ENCODE measurements around the gene SLC44A5.
"Not testable (repeated sequence)": the region's sequence is repeated elsewhere in the genome, so short reads cannot be mapped to it uniquely, and the experiment has no call there.

SLC44A5 gene

DNA sequence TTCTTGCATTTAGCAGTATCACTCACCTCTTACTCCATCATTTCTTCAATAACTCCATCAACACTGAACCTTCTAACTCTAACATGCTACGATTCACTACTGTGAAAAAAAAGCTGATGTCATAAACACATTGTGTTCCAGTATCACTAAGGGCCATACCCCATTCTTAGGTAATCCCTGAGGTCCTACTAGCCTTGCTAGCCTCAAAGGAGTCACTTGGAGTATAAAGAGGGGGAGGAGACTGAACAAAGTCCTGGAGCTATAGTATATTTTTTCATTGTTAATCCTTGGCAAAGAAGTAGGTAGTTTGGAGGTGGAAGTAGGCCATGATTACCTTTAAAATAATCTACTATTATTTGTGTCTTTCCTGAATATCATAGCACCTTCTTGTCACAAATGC is at the start of gene SLC44A5:
Gene SLC44A5, minus strand, starts transcription at position 101 of the 400 bp plus-strand sequence. CDS start 69,667 bp downstream, outside the sequence.
- DNase-seq = no peak

DNA sequence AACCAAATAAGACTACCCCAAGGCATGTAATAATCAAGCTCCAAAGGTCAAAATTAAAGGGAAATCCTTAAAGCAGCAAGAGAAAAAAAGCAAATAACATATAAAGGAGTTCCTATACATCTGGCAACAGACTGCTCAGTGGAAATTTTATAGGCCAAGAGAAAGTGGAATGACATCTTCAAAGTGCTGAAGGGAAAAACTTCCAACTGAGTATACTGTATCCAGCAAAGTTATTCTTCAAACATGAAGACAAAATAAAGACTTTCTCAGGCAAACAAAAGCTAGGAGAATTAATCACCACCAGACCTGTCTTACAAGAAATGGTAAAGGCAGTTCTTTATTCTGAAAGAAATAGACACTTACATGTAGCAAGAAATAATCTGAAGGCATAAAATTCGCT is 45.0 kb upstream of the SLC44A5 start:
- DNase-seq = no peak

DNA sequence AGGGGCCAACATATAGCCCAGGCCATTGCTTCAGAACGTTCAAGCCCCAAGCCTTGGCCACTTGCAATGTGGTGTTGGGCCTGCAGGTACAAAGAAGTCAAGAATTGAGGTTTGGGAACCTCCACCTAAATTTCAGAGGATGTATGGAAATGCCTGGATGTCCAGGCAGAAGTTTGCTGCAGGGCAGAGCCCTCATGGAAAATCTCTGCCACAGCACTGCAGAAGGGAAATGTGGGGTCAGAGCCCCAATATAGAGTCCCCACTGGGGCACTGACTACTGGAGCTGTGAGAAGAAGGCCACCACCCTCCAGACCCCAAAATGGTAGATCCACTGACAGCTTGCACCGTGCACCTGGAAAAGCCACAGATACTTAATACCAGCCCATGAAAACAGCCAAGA is 36.3 kb upstream of the SLC44A5 start:
- not testable (repeated sequence) for DNase-seq

DNA sequence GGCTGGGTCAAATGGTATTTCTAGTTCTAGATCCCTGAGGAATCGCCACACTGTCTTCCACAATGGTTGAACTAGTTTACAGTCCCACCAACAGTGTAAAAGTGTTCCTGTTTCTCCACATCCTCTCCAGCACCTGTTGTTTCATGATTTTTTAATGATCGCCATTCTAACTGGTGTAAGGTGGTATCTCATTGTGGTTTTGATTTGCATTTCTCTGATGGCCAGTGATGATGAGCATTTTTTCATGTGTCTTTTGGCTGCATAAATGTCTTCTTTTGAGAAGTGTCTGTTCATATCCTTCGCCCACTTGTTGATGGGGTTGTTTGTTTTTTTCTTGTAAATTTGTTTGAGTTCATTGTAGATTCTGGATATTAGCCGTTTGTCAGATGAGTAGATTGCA is 34.2 kb upstream of the SLC44A5 start:
- DNase-seq = not testable (repeated sequence)

DNA sequence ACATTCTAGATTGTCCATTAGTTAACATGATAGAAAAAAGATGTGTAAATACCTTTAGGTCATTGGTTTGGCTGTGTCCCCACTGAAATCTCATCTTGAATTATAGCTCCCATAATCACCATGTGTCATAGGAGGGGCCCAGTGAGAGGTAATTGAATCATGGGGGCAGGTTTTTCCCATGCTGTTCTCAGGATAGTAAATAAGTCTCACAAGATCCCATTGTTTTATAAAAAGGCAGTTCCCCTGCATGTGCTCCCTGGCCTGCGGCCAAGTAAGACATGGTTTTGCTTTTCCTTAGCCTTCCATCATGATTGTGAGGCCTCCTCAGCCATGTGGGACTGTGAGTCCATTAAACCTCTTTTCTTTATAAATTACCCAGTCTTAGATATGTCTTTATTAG is 32.5 kb upstream of the SLC44A5 start:
- DNase-seq = no peak

DNA sequence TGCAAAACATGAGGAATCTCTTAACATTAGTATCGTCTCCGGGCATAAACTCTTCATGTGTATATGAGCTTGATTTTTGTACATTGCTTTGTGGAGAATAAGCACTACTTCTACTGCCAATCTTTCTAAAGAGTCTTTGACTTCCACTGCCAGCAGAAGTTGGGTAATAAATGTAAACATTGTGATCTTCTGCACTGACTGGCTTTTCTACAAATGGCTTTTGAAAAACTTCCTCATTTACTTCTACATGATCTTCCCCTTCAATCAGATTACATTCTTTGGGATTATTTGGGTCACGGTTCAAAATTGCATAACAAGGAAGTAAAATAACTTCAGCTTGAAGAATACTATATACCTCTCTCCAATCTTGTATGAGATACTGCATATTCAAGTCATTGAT is 30.4 kb upstream of the SLC44A5 start:
- no peak for DNase-seq

DNA sequence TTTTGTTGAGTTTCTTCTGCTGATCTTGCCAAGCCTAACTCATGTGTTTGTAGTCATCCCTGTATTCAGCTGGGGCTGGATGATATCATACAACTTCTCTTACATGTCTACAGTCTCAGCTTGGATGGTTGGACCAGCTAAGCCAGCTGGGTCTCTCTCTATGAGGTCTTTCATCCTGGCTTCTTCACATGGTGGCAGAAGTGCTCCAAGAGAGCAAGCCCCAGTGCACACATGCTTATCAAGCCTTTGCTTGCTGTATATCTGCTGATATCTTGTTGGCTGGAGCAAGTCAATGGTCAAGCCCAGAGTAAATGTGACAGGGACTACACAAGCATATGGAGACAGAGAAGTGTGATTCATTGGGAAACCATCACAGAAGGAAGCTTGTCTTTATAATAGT is 29.2 kb upstream of the SLC44A5 start:
- DNase-seq = no peak

DNA sequence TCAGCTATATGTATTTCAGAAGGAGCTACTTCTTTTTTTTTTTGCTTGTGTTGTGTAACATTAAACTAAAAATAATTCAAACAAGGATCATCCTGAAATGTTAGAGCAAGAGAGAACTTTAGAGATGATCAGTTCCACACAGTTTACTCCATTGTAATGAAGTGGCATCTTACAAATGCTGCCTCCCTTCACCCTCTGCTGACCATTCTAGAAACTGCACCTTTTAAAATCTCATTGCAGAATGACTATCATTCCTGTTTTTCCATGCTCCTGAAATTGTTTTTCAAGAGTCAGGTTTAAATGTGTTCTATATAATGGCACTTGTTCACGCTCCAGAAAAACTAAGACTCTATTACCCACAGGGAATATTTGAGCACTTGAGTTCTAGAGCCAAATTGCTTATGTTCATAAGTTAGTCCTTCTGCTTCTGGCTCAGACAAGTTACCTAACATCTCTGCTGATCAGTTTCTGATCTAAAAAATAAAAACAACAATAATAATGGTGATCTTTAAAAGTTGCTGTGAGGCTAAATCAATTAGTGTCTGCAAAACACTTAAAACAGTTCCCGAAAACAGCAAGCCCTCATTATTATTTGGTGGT is 21.5 kb upstream of the SLC44A5 start:
- DNase-seq = no peak

DNA sequence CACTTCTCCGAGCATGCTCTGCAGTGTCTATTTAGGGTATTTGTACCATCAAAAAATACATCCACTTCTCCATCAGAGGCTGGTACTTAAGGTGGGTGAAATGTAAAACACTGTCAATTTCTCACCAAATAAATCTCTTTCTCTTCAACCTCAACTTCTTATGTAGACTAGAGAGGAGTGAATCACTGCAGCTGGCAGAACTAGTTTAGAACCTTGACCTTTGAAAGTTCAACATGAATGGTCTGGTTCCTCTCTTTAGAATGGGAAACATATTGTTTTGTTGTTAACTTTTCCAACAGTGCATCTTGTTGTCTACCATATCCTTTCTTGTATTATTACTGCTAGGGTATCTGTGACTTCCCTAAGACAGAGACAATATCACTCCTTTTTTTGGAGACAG is 20.1 kb upstream of the SLC44A5 start:
- DNase-seq = no peak

DNA sequence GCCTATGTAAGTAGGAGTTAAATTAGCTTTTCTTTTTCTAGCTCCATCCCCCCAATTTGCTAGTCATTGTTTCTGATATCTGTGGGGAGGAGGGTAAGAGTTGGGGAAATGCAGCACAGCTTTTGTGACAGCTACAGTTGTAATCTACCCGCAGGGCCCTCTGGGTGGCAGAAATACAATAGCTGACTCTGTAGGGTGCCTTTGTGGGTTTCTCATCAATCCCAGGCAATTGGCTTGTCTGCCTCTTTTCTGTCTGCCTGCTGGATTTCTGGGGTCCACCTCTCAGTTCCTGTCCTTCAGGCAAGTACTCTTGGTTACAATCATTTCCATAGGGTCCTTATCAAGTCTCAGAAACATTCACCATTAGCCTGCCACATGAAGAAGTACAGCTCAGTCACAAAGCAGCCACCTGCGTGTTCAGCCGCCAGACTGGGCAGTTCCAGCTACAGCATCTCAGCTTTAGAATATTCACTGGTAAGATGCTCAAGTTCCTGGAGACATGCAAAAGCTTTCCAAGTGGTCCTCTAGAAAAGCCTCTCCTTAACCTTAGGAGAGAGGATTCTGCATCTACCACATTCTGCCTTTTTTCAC is 19.2 kb upstream of the SLC44A5 start:
- DNase-seq = no peak

DNA sequence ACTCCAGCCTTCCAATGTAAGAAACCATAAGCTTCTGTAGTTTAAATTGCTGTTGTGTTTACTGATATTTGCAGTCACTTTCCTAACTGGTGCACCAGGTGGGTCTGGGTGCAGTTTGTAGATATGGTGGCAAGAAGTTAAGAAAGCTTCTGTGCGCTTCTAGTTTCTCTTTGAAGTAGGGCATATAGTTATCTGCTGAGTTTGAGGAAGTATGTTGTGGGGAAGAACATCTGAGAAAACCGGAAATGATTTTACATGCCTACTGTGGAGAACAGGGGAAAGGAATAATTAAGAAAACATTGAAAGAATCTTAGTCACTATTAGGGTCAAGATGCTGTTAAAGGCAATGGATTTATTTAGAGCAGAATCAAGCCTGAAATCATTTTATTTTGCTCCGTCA is 14.9 kb upstream of the SLC44A5 start:
- no peak for DNase-seq

DNA sequence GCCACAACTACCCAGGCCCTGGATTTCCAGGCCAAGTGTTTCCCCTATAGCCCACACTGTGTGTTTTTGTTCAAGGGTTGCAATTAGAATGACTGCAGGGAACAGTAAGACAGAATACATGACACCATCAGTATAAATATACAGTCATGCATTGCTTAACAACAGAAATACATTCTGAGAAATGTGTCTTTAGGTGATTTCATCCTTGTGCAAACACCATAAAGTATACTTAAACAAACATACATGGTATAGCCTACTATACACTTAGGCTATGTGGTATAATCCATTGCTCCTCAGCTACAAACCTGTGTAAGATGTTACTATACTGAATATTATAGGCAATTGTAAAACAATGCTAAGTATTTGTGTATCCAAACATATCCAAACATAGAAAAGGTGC is 7.5 kb upstream of the SLC44A5 start:
- DNase-seq = no peak

DNA sequence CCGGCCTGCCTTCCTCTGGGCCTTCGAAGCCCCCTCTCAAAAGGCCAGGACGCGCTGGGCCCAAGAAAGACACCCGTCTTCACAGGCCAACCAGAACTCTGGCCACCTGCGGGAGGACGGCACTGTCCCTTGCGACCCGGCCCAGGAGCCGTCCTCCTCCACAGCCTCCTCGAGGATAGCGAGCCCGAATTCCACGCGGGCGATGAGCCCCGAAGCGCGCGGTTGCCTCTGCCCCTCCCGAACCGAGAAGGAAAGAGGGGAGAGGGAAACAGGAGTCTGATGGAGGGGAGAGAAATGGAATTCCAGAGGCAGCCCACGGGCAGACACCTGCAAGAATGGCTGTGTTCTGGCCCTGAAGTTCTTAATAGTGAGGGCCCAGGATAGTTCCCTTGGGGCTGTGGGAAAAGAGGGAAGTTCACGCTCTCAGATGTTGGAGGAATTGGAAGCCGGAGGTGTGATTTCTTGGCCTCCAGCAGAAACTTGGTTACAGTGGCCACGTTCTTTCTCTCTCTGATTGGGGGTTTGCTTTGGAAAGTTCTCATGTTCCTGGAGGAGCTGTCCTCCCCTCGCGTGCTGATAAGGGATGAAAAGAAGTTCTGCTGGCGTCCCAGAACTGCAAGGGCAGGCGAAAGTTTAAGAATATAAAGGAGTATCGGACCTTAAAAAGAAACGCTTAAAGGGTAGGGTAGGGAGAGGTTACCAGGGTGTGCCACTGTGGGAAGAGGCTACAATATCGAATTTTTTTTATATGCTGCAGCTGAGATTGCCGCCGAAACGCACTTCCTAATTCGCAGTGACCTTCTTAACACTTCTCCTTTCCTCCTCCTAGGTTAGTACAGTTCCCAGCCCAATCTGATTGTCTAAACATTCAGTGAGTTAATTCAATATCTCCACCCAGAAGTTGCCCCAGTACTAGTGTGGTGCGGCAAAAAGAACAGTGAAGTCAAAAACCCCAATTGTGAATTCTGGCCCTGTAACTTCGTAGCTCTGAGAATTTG is 5.8 kb upstream of the SLC44A5 start:
- DNase-seq = no peak

DNA sequence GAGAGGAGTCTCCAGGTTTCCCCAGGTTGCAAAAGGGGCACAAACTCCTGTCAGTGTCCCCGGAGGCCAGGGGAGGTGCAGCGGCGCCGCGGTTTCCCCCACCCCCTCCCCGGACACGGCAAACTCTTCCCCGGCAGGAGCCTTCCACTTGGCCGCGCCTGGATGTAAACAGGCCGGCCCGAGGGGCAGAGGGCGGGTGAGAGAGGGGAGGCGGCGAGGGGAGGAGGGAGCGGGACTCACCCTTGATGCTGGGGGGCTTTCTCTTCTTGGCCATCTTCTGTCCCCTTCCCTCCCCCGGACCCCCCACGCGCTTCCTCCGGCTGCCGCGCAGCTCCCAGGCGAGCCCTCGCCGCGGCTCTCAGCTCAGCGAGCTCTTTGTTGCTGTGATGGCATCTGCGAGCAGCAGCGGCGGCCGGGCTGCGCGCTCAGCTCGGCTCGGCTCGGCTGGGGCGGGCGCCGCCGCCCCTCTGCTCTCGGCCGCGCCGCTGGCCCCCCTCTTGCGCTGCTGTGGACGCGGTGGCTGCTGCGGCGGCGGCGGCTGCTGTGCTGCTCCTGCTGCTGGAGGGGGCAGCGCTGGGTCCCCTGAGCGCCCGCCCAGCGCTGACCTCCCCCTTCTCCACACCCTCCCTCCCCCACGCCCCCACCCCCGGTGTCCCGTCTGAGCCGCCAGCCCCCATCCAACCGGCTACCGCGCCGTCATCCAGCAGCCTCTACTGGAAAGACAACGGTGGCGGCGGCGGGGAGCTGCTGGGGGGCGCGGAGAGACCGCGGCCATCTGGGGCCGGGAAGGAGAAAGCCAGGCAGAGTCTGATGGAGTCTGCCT is 4.9 kb upstream of the SLC44A5 start:
- no peak for DNase-seq

DNA sequence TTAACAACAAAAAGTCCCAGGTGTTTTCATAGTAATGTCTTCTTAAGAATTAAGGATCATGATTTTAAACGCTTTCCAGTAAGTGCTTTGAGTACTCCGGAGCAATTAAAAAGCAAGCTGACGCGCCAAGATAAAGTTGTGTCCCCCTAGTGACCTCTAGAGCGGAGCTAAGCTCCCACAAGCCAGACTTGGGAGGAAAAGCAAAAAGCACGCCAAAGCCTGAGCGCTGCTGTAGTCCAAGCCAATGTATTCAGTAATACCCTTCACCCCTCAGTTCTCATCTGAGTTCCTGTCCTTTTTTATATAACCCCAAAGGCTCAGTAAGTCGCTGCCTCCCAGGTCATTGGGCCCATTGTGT is 3.5 kb upstream of the SLC44A5 start:
- no peak for DNase-seq

DNA sequence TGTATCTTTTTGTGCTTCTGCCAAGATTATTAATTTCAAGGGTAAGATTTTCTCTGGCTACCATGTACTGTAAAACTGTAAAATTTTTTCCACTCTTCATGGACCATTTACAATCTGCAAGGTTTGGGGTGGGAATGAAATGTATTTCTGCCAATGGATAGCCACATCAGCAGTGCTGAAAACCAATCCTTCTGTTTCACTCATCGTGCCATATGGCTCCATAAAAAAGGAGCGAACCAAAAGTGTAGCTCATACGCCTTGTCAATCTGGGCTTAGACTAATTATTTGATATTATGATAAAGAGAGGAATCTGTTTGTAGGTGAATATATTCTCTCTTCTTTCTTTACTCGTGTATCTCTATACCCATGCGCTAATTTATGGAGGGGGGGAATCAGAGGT is 3.0 kb upstream of the SLC44A5 start:
- DNase-seq = no peak

DNA sequence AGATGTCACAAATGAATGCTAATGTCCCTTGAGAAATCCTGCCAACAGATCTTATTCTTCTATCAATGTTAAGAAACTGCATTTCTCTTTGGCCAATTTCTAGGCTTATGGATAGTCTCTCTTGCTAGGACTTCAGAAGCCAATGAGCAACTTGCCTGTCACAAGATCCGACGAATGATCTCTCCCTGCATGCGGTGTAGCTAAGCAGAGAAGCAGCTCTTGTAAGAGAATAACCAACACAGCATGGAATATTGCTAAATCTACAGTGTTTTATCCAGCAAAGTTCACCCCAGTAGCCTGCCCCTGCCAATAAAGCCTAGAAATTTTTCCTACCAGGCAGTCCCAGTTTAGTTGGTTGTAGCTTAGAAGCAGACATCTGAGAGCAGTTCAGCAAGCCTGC is 2.1 kb upstream of the SLC44A5 start:
- DNase-seq = no peak

DNA sequence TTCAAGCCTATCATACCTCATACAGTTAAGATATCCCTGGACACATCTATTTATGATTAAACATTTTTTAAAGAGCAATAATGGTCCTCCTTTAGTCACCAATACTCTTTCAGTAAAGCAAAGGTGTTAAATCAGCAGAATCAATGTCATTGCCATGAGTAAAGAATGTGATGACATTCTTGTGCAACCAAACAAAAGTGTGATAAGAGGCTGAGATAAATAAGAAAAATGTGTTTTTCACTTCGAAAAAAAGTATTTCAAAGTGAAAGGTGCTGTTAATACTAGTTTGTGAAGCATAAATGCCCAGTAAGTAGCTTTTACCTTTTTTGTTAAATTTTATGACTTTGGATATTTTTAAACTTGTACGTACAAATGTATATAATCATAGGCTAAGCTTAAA is 8.4 kb downstream of the SLC44A5 start:
- DNase-seq = no peak

DNA sequence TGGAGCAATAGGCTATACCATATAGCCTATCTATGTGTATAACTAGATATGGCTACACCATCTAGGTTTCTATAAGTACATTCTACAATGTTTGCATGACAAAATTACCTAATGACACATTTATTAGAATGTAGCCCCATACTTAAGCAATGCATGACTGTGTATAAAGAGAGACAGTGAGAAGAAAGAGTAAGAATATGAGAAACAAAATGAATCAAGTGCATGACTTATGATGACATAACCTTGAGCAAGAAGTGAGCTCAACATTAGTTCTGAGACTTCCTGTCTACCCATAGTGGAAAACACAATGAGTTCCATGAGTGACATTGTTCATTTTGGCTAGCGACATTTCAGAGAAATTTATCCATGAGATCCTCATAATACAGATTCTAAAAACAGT is 10.1 kb downstream of the SLC44A5 start:
- DNase-seq = no peak

DNA sequence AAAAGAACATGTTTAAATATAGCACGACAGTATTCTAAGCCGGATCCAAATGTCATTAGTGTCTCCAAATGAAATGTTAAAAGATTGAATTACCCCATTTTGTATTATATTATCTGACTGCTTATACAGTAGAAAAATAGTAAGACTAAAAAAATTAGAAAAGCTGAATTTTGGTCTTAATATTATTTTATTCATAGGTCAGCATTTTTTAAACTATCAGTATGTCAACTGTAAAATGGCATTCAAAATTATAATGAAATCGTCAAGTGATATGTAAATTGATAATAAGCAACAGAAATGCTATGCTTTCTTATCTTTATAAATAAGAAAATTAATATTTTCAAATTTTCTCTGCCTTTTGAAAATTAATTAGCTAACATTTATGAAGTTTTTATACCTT is 16.6 kb downstream of the SLC44A5 start:
- no peak for DNase-seq

DNA sequence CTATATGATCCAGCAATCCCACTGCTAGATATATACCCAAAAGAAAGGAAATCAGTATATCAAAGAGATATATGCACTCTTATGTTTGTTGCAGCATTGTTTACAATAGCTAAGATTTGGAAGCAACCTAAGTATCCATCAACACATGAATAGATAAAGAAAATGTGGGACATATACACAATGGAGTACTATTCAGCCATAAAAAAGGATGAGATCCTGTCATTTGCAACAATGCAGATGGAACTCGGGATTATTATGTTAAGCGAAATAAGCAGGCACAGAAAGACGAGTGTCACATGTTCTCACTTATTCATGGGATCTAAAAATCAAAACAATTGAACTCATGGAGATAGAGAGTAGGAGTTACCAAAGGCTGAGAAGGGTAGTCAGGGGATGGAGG is 17.5 kb downstream of the SLC44A5 start:
- DNase-seq = not testable (repeated sequence)

DNA sequence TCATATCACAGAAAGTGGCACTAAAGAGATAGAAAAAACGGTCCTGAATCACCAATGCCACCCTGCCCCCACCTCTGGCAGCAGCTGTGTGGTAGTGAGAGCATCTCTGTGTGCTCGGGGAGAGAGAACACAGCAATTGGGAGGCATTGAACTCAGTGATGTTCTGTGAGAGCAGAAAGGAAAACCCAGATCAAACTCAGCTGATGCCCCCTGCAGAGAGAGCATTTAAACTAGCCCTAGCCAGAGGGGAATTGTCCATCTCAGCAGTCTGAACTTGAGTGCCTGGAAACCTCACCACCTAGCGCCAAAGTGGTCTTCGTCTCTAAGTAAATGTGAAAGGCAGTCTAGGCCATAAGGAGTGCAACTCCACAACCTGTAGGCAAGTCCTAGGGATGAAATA is 21.3 kb downstream of the SLC44A5 start:
- no peak for DNase-seq

DNA sequence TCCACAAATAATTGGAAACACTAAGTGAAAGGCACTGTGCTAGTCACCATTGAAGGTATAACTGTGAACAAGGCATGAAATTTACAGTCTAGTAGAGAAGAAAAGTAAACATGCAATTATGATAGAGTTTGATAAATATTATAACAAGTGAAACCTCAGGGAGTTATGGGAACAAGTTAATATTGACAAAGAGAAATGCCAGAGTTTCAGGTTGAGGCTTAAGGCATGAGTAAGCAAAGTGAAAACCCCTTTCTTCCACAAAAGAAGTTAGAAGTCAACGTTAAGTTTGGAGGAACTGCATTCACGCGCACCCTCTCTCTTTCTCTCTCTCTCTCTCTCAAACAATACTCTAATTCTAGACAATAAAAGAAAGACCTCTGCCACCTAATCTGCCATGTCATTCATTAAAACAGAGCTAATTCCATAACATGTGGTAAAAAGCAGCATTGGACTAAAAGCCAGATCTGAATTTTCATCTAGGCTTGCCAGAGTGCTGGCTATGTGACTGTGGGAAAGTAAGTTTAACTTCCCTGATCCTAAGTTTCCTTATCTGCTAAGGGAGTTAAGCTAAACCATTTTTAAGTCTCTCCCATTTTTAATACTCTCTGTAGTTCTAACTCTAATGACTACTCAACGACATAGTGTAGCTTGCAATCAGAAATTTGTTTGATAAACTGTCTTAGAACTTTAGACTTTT is 22.0 kb downstream of the SLC44A5 start:
- no peak for DNase-seq

All from NCI-H1417 treated with DMSO at 0.1 percent for 48 hours (cell line).